HL-60 (cell line): ENCODE data around the gene TAS2R41.
"Not testable (repeated sequence)": the region's sequence is repeated elsewhere in the genome, so short reads cannot be mapped to it uniquely, and the experiment has no call there.

Experiments
- DNase-seq, 2 experiments: peaks; one replicate each; pipeline ENCODE4 v3.0.0-alpha.2; 2010 to 2020; ENCODE audit warnings: low read depth in 1 of 2, low spot score in 1 of 2
- H3K27ac ChIP-seq: fragments of 250-450 bp; sonication (Bioruptor Pico); replicated peaks from 2 replicates; pipeline ENCODE4 v1.5.1; 2020; ENCODE audit warnings: mild to moderate bottlenecking, moderate library complexity
- H3K27me3 ChIP-seq: fragments of 250-450 bp; sonication (Bioruptor Pico); 2 replicates; pipeline ENCODE4 v1.5.1; 2021; ENCODE audit warnings: mild to moderate bottlenecking, moderate library complexity; ENCODE audit not compliant: insufficient read depth, poor library complexity, severe bottlenecking
- H3K4me3 ChIP-seq: replicated peaks from 2 replicates; pipeline ENCODE4 v1.5.1; 2011; ENCODE audit warnings: mild to moderate bottlenecking, control low read depth, low read length; ENCODE audit not compliant: insufficient read depth
- CTCF ChIP-seq: IDR thresholded peaks from one replicate; pipeline ENCODE4 v1.5.1; 2011; ENCODE audit warnings: low read length, control low read depth, inconsistent platforms; ENCODE audit not compliant: insufficient read depth
- GABPA ChIP-seq: IDR thresholded peaks from 2 replicates; pipeline ENCODE4 v1.6.1; 2012; ENCODE audit warnings: low read depth
- POLR2AphosphoS5 ChIP-seq: IDR thresholded peaks from 2 replicates; pipeline ENCODE4 v1.6.1; 2012; ENCODE audit warnings: low read depth
- REST ChIP-seq: IDR thresholded peaks from 2 replicates; pipeline ENCODE4 v1.6.1; 2012; ENCODE audit warnings: low read depth; ENCODE audit not compliant: insufficient replicate concordance
- SPI1 ChIP-seq: IDR thresholded peaks from 2 replicates; pipeline ENCODE4 v1.6.1; 2012; ENCODE audit warnings: low read depth, mild to moderate bottlenecking, borderline replicate concordance

The TAS2R41 gene

GRCh38 chr7:143480501-143480900 lies 2.8 kb downstream of the TAS2R41 start:
- no peaks in the 10 kb centered on the region for H3K27me3 ChIP-seq
- no peak overlapping the region for H3K4me3 ChIP-seq
- DNase-seq: no peak
- no peak overlapping the region for H3K27ac ChIP-seq
- TF ChIP-seq POLR2AphosphoS5 (no peak), GABPA (no peak), REST (no peak), CTCF (no peak)

GRCh38 chr7:143484119-143484518 lies 6.4 kb downstream of the TAS2R41 start:
- no peak overlapping the region for H3K27ac ChIP-seq
- no peak for DNase-seq
- H3K4me3 ChIP-seq: no peak overlapping the region
- no peak for TF ChIP-seq POLR2AphosphoS5
- no peak for TF ChIP-seq CTCF
- TF ChIP-seq GABPA: no peak
- no peak for TF ChIP-seq SPI1
- no peak for TF ChIP-seq REST
- no peaks in the 10 kb centered on the region for H3K27me3 ChIP-seq

- H3K27ac ChIP-seq: no peak overlapping the region
- H3K4me3 ChIP-seq: no peak overlapping the region
- DNase-seq: peak in 1 of 2 experiments; percentile 18
- peak; percentile 91 for TF ChIP-seq SPI1
- no peak for TF ChIP-seq CTCF
- H3K27me3 ChIP-seq: no peaks in the 10 kb centered on the region
Measured at GRCh38 chr7:143485094-143485493, 7.4 kb downstream of the TAS2R41 start.

- Histone ChIP-seq H3K4me3 (no peak overlapping the region), H3K27ac (no peak overlapping the region), H3K27me3 (no peaks in the 10 kb centered on the region)
- TF ChIP-seq CTCF: no peak
- DNase-seq: peak in 1 of 2 experiments; percentile 5
Measured at GRCh38 chr7:143485500-143485899, 7.8 kb downstream of the TAS2R41 start.

- H3K27ac ChIP-seq, H3K4me3 ChIP-seq, H3K27me3 ChIP-seq, DNase-seq: not testable (repeated sequence)
Measured at GRCh38 chr7:143486266-143486665, 8.6 kb downstream of the TAS2R41 start.
